Activated CD8-positive, alpha-beta memory T cell treated with anti-CD3 and anti-CD28 coated beads, Interleukin-2, amount 10 ng/mL, durations not matched to agents 7 days and 5 days (primary cell): Measurements from ENCODE around the gene OR5J2. TPM values are rescaled to one million over a fixed set of nuclear protein-coding genes. Genes with fewer than 3 reads are reported as not detected.
"Not testable (repeated sequence)": the region's sequence is repeated elsewhere in the genome, so short reads cannot be mapped to it uniquely, and the experiment has no call there.

ENCODE experiments used
- ATAC-seq: fragments of 150-1000 bp; cut with Tn5 transposase; one replicate; pipeline ENCODE4 v1.10.0; 2021; ENCODE audit warnings: moderate library complexity
- CTCF ChIA-PET: fragments of 350-600 bp; sonication (Branson Sonifier 250); formaldehyde crosslinking; loops from one replicate; lab custom pipeline; 2021; ENCODE audit warnings: antibody characterized with exemption; lab: Charles Lee
- DNase-seq: peaks from one replicate; pipeline ENCODE4 v3.0.0-alpha.2; 2020
- H3K27ac Mint-ChIP-seq: one replicate; pipeline ENCODE4 v1.8.0; 2021; ENCODE audit warnings: mild to moderate bottlenecking, mixed read lengths
- H3K27me3 Mint-ChIP-seq: one replicate; pipeline ENCODE4 v1.8.0; 2021; ENCODE audit warnings: mixed read lengths
- H3K36me3 Mint-ChIP-seq: one replicate; pipeline ENCODE4 v1.8.0; 2021; ENCODE audit warnings: mild to moderate bottlenecking, mixed read lengths
- H3K4me1 Mint-ChIP-seq: one replicate; pipeline ENCODE4 v1.8.0; 2021; ENCODE audit warnings: mixed read lengths
- H3K4me3 Mint-ChIP-seq: one replicate; pipeline ENCODE4 v1.8.0; 2021; ENCODE audit warnings: mild to moderate bottlenecking, moderate library complexity, mixed read lengths
- H3K9me3 Mint-ChIP-seq: one replicate; pipeline ENCODE4 v1.8.0; 2022; ENCODE audit warnings: low read depth, mixed read lengths
- total RNA-seq, 2 experiments: library from RNA; stranded (reverse); gene quantifications; one replicate each; pipeline ENCODE4 v1.2.3, GENCODE V29; 2021

The OR5J2 gene
- total RNA-seq, 2 experiments from 2014 or later: not detected

- H3K27ac Mint-ChIP-seq: not testable (repeated sequence)
These were observed 43.3 kb downstream of the OR5J2 start for GRCh38 chr11:56219735-56220134.

More at GRCh38 chr11:56219735-56220134, 43.3 kb downstream of the OR5J2 start:
- H3K36me3 Mint-ChIP-seq, DNase-seq, H3K4me1 Mint-ChIP-seq, CTCF ChIA-PET, H3K4me3 Mint-ChIP-seq, H3K27me3 Mint-ChIP-seq, ATAC-seq: not testable (repeated sequence)
- peaks cover 13% of the 10 kb centered on the region for H3K9me3 Mint-ChIP-seq

Other genes starting within 250 kb of the OR5J2 start
- not detected for gene OR5I1, start 240.2 kb upstream of the OR5J2 start, total RNA-seq
- gene OR10AG1, start 206.7 kb upstream of the OR5J2 start, total RNA-seq: not detected
- not detected for gene OR5F1, start 182.0 kb upstream of the OR5J2 start, total RNA-seq
- not detected for gene OR5AS1, start 149.0 kb upstream of the OR5J2 start, total RNA-seq
- not detected for gene OR8I2, start 83.3 kb upstream of the OR5J2 start, total RNA-seq
- not detected for gene OR8H2, start 72.9 kb upstream of the OR5J2 start, total RNA-seq
- not detected for gene OR8H3, start 54.2 kb upstream of the OR5J2 start, total RNA-seq
- not detected for gene OR8J3, start 36.4 kb upstream of the OR5J2 start, total RNA-seq
- not detected for gene OR8K5, start 16.3 kb upstream of the OR5J2 start, total RNA-seq
- not detected for gene OR5T2, start 57.6 kb downstream of the OR5J2 start, total RNA-seq
- not detected for gene OR5T3, start 75.6 kb downstream of the OR5J2 start, total RNA-seq
- not detected for gene OR5T1, start 97.5 kb downstream of the OR5J2 start, total RNA-seq
- gene OR8H1, start 115.6 kb downstream of the OR5J2 start, total RNA-seq: not detected
- not detected for gene OR8K3, start 138.5 kb downstream of the OR5J2 start, total RNA-seq
- gene OR8K1, start 169.4 kb downstream of the OR5J2 start, total RNA-seq: not detected
- not detected for gene OR8J1, start 177.7 kb downstream of the OR5J2 start, total RNA-seq
- gene OR8U1, start 199.0 kb downstream of the OR5J2 start, total RNA-seq: not detected
- gene OR5AL1, start 236.1 kb downstream of the OR5J2 start, total RNA-seq: not detected